Mucosa of descending colon (tissue), 3 donors: ENCODE results near the gene FBXO3. TPM values are rescaled to one million over a fixed set of nuclear protein-coding genes. Genes with fewer than 3 reads are reported as not detected.

ENCODE experiments used
- ATAC-seq: fragments of 200-7000 bp; cut with Tn5 transposase; one replicate; pipeline ENCODE4 v1.9.1; 2020; ENCODE audit warnings: mild to moderate bottlenecking, moderate library complexity
- DNase-seq, 3 donors: peaks; one replicate each; pipeline ENCODE4 v3.0.0-alpha.2; 2020
- H3K36me3 ChIP-seq: fragments of 200-600 bp; one replicate; pipeline ENCODE4 v1.8.0; 2021; ENCODE audit warnings: low read depth, mild to moderate bottlenecking
- H3K4me1 ChIP-seq: fragments of 200-600 bp; one replicate; pipeline ENCODE4 v1.8.0; 2021; ENCODE audit warnings: low read depth, mild to moderate bottlenecking
- H3K4me3 ChIP-seq: fragments of 200-600 bp; one replicate; pipeline ENCODE4 v1.8.0; 2021; ENCODE audit warnings: mild to moderate bottlenecking
- H3K9me3 ChIP-seq: fragments of 200-600 bp; one replicate; pipeline ENCODE4 v1.8.0; 2021; ENCODE audit warnings: mild to moderate bottlenecking
- intact Hi-C, 2 donors: fragments of 100-400 bp; cut with DNase I in 1 of 2; cut with micrococcal nuclease in 1 of 2; formaldehyde crosslinking; loops; one replicate each; pipeline versions ENCODE4 v1.11.0 to v1.11.1; 2022; cut with DNase I, micrococcal nuclease
- total RNA-seq, 3 donors: library from RNA; stranded (reverse); fragmentation: NEBNext Ultra II Directional in 2 of 3; extraction: Animal tissue kit (Norgen Biotek cat#: 25700) in 2 of 3; gene quantifications; one replicate each; pipeline versions ENCODE4 v1.2.1 to v1.2.4, GENCODE V29; 2021 to 2023
- TF ChIP-seq, protein P1 (sequence below): fragments of 200-600 bp; IDR thresholded peaks from one replicate; pipeline ENCODE4 v1.8.0; 2022; ENCODE audit warnings: antibody characterized with exemption, mild to moderate bottlenecking
- donor health status: DM: no; HTN: no; CAD: no; lungs with moderate emphysema.
- donor health status: DM: no; HTN: no; CAD: no.
- donor health status: DM: no; HTN: yes; CAD: no.

The FBXO3 gene
- total RNA-seq, 3 donors from 2014 or later, result 27.3 to 36.0 (median 34.5) TPM

DNA sequence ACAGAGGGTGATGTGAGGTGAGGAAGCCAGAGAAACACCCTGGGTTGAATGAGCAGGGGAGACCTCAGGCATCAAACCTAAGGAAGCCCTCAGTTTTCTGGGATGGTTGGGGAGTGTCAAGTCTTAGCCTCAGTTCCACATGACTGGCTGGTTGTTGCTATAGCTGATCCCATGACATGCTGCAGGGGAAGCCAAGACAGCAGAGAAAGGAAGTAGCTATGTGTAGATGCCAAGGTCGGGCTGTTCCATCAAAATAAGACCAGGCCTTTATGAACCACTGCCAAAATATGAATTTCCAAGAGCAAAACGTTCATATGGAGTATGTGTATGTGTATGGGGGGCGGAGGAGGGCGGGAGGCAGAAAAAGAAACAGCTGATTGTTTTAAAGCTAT lies 49.7 kb downstream of the FBXO3 start:
- TF ChIP-seq, protein P1, sequence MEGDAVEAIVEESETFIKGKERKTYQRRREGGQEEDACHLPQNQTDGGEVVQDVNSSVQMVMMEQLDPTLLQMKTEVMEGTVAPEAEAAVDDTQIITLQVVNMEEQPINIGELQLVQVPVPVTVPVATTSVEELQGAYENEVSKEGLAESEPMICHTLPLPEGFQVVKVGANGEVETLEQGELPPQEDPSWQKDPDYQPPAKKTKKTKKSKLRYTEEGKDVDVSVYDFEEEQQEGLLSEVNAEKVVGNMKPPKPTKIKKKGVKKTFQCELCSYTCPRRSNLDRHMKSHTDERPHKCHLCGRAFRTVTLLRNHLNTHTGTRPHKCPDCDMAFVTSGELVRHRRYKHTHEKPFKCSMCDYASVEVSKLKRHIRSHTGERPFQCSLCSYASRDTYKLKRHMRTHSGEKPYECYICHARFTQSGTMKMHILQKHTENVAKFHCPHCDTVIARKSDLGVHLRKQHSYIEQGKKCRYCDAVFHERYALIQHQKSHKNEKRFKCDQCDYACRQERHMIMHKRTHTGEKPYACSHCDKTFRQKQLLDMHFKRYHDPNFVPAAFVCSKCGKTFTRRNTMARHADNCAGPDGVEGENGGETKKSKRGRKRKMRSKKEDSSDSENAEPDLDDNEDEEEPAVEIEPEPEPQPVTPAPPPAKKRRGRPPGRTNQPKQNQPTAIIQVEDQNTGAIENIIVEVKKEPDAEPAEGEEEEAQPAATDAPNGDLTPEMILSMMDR, result no peak
- Histone ChIP-seq H3K9me3 (no peaks in the 10 kb centered on the region), H3K36me3 (no peaks in the 10 kb centered on the region), H3K4me1 (peaks cover 14% of the 10 kb centered on the region), H3K4me3 (no peak overlapping the region)
- intact Hi-C loops, result no loop called here
- ATAC-seq (peak; percentile 46), DNase-seq (peak in 1 of 3 donors; percentile 30)

GRCh38 chr11:33723238-33723881 lies 51.0 kb downstream of the FBXO3 start:
- Histone ChIP-seq H3K36me3 (no peaks in the 10 kb centered on the region), H3K4me3 (no peak overlapping the region), H3K9me3 (no peaks in the 10 kb centered on the region), H3K4me1 (peaks cover 14% of the 10 kb centered on the region)
- ATAC-seq, result peak; percentile 58
- no peak for DNase-seq
- intact Hi-C loops, result no loop called here
- TF ChIP-seq, protein P1, result no peak

DNA sequence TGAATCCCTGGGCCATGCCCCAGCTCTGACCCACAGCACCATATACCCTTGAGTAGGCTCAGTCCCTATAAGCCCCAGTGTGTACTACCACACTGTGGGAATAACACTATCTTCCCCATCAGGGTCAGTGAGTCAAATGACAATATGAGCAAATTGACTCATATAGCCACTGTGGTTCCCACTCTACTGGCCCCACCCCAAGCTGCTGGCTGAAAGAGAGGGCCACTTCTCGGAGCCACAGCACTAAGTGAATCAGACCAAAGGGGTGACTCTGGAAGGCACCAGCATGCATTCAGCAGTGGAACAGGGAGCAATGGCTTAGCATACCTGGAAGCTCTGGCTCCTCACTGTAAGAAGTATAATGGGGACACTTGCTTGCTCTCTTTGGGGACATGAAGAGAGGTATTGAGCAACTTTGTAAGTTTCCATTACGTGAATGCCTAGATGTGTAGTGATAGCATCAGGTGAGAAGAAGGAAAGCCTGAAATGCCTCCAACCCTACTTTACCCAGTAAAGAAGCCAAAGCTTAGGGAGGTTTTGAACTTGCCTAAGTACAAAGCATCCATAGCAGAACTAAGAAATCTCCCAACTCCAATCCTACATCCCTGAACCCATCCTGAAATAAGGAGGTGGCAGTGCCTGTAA lies 51.6 kb downstream of the FBXO3 start:
- intact Hi-C loops, result no loop called here
- DNase-seq (no peak), ATAC-seq (peak; percentile 52)
- no peak overlapping the region for H3K4me3 ChIP-seq
- H3K36me3 ChIP-seq, result no peaks in the 10 kb centered on the region
- TF ChIP-seq, protein P1, result no peak
- H3K9me3 ChIP-seq, result no peaks in the 10 kb centered on the region
- peaks cover 14% of the 10 kb centered on the region for H3K4me1 ChIP-seq

GRCh38 chr11:33721984-33722383 lies 52.3 kb downstream of the FBXO3 start:
- TF ChIP-seq, protein P1, result no peak
- Histone ChIP-seq H3K9me3 (no peaks in the 10 kb centered on the region), H3K4me1 (peaks cover 14% of the 10 kb centered on the region), H3K4me3 (no peak overlapping the region), H3K36me3 (no peaks in the 10 kb centered on the region)
- ATAC-seq (no peak), DNase-seq (no peak)
- intact Hi-C loops, result no loop called here

DNA sequence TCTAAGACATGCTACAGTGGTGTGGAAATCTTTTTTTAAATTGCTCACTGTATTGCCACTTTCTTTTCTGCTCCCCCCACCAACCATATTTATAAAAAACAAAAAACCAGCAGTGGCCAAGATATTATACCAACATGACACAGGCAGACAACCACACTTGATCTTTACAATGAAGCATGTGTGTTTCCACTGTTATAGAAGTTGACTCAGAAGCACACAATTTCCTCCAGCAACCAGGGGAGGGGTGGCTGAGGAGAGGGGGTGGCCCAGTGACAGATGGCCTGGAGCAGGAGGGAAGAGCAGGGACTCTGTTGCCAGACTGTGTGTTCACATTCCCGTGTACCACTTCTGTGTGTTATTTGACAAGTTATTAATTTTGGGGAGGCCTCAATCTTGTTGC lies 52.9 kb downstream of the FBXO3 start:
- H3K4me3 ChIP-seq, result no peak overlapping the region
- H3K4me1 ChIP-seq, result peaks cover 14% of the 10 kb centered on the region
- H3K9me3 ChIP-seq, result no peaks in the 10 kb centered on the region
- DNase-seq (no peak), ATAC-seq (peak; percentile 32)
- intact Hi-C loops, result no loop called here
- no peaks in the 10 kb centered on the region for H3K36me3 ChIP-seq
- TF ChIP-seq, protein P1, result no peak
